GM12878 (cell line): Measurements from ENCODE around the gene CACNG8. TPM values are rescaled to one million over a fixed set of nuclear protein-coding genes. Genes with fewer than 3 reads are reported as not detected.

ENCODE experiments used
- ATAC-seq: fragments of 200-7000 bp; cut with Tn5 transposase; 3 replicates; pipeline ENCODE4 v1.9.1; 2020; ENCODE audit warnings: mild to moderate bottlenecking, moderate library complexity
- BruUV-seq: library from RNA; stranded (reverse); fragments of 400-500 nt; replicated peaks from 2 replicates; lab custom pipeline; 2021; lab: Mats Ljungman, UMichigan
- CTCF ChIA-PET: fragments of 300-600 bp; sonication (Branson Sonifier 250); formaldehyde crosslinking; extraction: SDS; loops from one replicate; lab custom pipeline; 2021; ENCODE audit warnings: inconsistent platforms; lab: Yijun Ruan, JAX
- POLR2A ChIA-PET: fragments of 350-600 bp; formaldehyde crosslinking; extraction: SDS; loops from one replicate; lab custom pipeline; 2021; ENCODE audit warnings: inconsistent platforms; lab: Charles Lee
- RAD21 ChIA-PET: fragments of 300-600 bp; sonication (Branson Sonifier 250); formaldehyde crosslinking; loops from one replicate; lab custom pipeline; 2023; ENCODE audit warnings: antibody characterized with exemption; ENCODE audit not compliant: unreplicated experiment; lab: Charles Lee
- SMC1A ChIA-PET: fragments of 300-600 bp; sonication (Branson Sonifier 250); formaldehyde crosslinking; loops from one replicate; lab custom pipeline; 2023; ENCODE audit not compliant: unreplicated experiment, uncharacterized antibody; lab: Charles Lee
- DNase-seq: peaks from one replicate; pipeline ENCODE4 v3.0.0-alpha.2; 2011; ENCODE audit warnings: low read depth, low spot score
- FAIRE-seq: peaks from 3 replicates; lab custom pipeline; 2011; peaks lifted over from hg19 to GRCh38; lab: Jason Lieb, UNC
- H2AFZ ChIP-seq: 2 replicates; pipeline ENCODE4 v1.6.0; 2011; ENCODE audit warnings: low read depth, low read length, control low read depth; ENCODE audit not compliant: control insufficient read depth
- H3K27ac ChIP-seq: 2 replicates; pipeline ENCODE4 v1.5.1; 2011; ENCODE audit warnings: control low read depth; ENCODE audit not compliant: control insufficient read depth, insufficient read depth
- H3K27me3 ChIP-seq, 2 experiments: replicated peaks in 1 of 2; 2 replicates each; pipeline versions ENCODE4 v1.6.0 to v1.6.1; 2011; ENCODE audit warnings: low read length in 1 of 2; ENCODE audit not compliant: control insufficient read depth in 2 of 2, insufficient read depth in 2 of 2
- H3K36me3 ChIP-seq, 2 experiments: 2 replicates each; pipeline ENCODE4 v1.5.1; 2011; ENCODE audit warnings: low read length in 1 of 2; ENCODE audit not compliant: control insufficient read depth in 2 of 2, insufficient read depth in 2 of 2
- H3K4me1 ChIP-seq: 2 replicates; pipeline ENCODE4 v1.6.1; 2011; ENCODE audit warnings: mild to moderate bottlenecking, low read length, moderate library complexity, mixed read lengths; ENCODE audit not compliant: control insufficient read depth, insufficient read depth
- H3K4me2 ChIP-seq: 2 replicates; pipeline ENCODE4 v1.6.0; 2011; ENCODE audit warnings: control low read depth; ENCODE audit not compliant: control insufficient read depth, insufficient read depth
- H3K4me3 ChIP-seq: fragments of 200-600 bp; sonication (generic); 2 replicates; pipeline ENCODE4 v1.5.1; 2016
- H3K79me2 ChIP-seq: 2 replicates; pipeline ENCODE4 v1.6.0; 2011; ENCODE audit warnings: low read length; ENCODE audit not compliant: control insufficient read depth, insufficient read depth
- H3K9ac ChIP-seq: 2 replicates; pipeline ENCODE4 v1.8.0; 2011; ENCODE audit warnings: low read length, control low read depth, mixed read lengths; ENCODE audit not compliant: control insufficient read depth, insufficient read depth
- H3K9me3 ChIP-seq: replicated peaks from 3 replicates; pipeline ENCODE4 v1.5.1; 2011; ENCODE audit warnings: mild to moderate bottlenecking, low read length; ENCODE audit not compliant: control insufficient read depth, insufficient read depth
- H4K20me1 ChIP-seq: 2 replicates; pipeline ENCODE4 v1.6.0; 2011; ENCODE audit not compliant: control insufficient read depth, insufficient read depth
- CEBPZ ChIP-seq: fragments of 150-350 bp; IDR thresholded peaks from 2 replicates; pipeline ENCODE4 v1.6.1; 2016; ENCODE audit warnings: low read depth, low read length
- DPF2 ChIP-seq: fragments of 450-650 bp; IDR thresholded peaks from 2 replicates; pipeline ENCODE4 v1.6.1; 2017; ENCODE audit warnings: mild to moderate bottlenecking
- GATAD2B ChIP-seq: fragments of 450-650 bp; conservative IDR thresholded peaks from 2 replicates; pipeline ENCODE4 v1.6.1; 2017; ENCODE audit warnings: low read depth, mild to moderate bottlenecking, moderate library complexity
- IRF3 ChIP-seq: fragments of 450-650 bp; IDR thresholded peaks from 2 replicates; pipeline ENCODE4 v1.6.1; 2014; ENCODE audit warnings: mild to moderate bottlenecking
- PAX5 ChIP-seq: IDR thresholded peaks from 2 replicates; pipeline ENCODE4 v1.6.1; 2011; ENCODE audit warnings: low read depth, low read length, borderline replicate concordance
- POLR2A ChIP-seq: IDR thresholded peaks from 2 replicates; pipeline ENCODE4 v1.6.1; 2011; ENCODE audit warnings: low read depth, mild to moderate bottlenecking, low read length
- POLR2AphosphoS5 ChIP-seq: IDR thresholded peaks from 2 replicates; pipeline ENCODE4 v1.6.1; 2011; ENCODE audit warnings: mild to moderate bottlenecking, low read length, inconsistent platforms
- RFX5 ChIP-seq: IDR thresholded peaks from 2 replicates; pipeline ENCODE4 v1.6.1; 2011; ENCODE audit warnings: low read depth, low read length, improper control_type of control experiment
- SIX5 ChIP-seq: IDR thresholded peaks from 2 replicates; pipeline ENCODE4 v1.6.1; 2011; ENCODE audit warnings: mild to moderate bottlenecking, low read depth, low read length, moderate library complexity; ENCODE audit not compliant: severe bottlenecking
- TARDBP ChIP-seq: IDR thresholded peaks from 2 replicates; pipeline ENCODE4 v1.6.1; 2016; ENCODE audit warnings: borderline replicate concordance
- TCF3 ChIP-seq: IDR thresholded peaks from 2 replicates; pipeline ENCODE4 v1.6.1; 2012; ENCODE audit warnings: low read depth, mild to moderate bottlenecking, low read length, borderline replicate concordance; ENCODE audit not compliant: insufficient read depth
- TCF7 ChIP-seq: IDR thresholded peaks from 2 replicates; pipeline ENCODE4 v1.6.1; 2014; ENCODE audit warnings: antibody characterized with exemption, borderline replicate concordance
- ZBTB33 ChIP-seq: fragments of 450-650 bp; IDR thresholded peaks from 2 replicates; pipeline ENCODE4 v1.6.1; 2017; ENCODE audit warnings: mild to moderate bottlenecking
- ZNF687 ChIP-seq: fragments of 450-650 bp; IDR thresholded peaks from 2 replicates; pipeline ENCODE4 v1.6.1; 2017; ENCODE audit warnings: mild to moderate bottlenecking, moderate library complexity
- WGBS: methylation state at CpG from one replicate; pipeline ENCODE4 v1.1.6; 2016; ENCODE audit warnings: low lambda C conversion rate; ENCODE audit not compliant: insufficient replicate concordance, insufficient coverage; ENCODE audit errors: missing lambda C conversion rate; 5-methylcytosine and 5-hydroxymethylcytosine counted together
- in situ Hi-C: fragments of 300-500 bp; cut with MboI; formaldehyde crosslinking; loops from 9 replicates; pipeline ENCODE4 v1.14.3; 2018; ENCODE audit warnings: mixed read lengths
- intact Hi-C: fragments of 100-400 bp; cut with micrococcal nuclease; formaldehyde crosslinking; loops from one replicate; pipeline ENCODE4 v1.14.2; 2022; ENCODE audit not compliant: unreplicated experiment
- polyA plus RNA-seq, 11 experiments: library from polyadenylated mRNA; depleted of rRNA in 4 of 11; unstranded in 6 of 11; stranded (reverse) in 5 of 11; fragments of >200 nt; fragmentation: Nextera tagmentation in 4 of 11; fragmentation: Illumina TruSeq in 1 of 11; extraction: Ambion mirVana in 4 of 11; extraction: Trizol in 1 of 11; gene quantifications; 1 replicate in 1 of 11; 2 replicates in 10 of 11; pipeline versions ENCODE4 v1.2.1 to v1.2.3, GENCODE V29; 2011 to 2016; ENCODE audit warnings: inconsistent platforms in 2 of 11, missing spikeins in 2 of 11, low read depth in 1 of 11
- total RNA-seq, 4 experiments: library from RNA; depleted of rRNA in 3 of 4; stranded (reverse); fragments of >200 nt in 3 of 4; fragmentation: Illumina TruSeq in 1 of 4; extraction: Trizol in 1 of 4; gene quantifications; 2 replicates each; pipeline versions ENCODE4 v1.2.1 to v1.2.3, GENCODE V29; 2013 to 2021

CACNG8 gene
- total and polyA plus RNA-seq, 10 of the 15 experiments (the other 5 are each of a cell fraction or from before 2014, with no cell fraction given) = not detected

GRCh38 chr19:53981376-53981951 is 18.7 kb downstream of the CACNG8 start:
- Histone ChIP-seq H3K79me2 (no peaks in the 10 kb centered on the region), H3K4me2 (no peak overlapping the region), H3K9me3 (no peaks in the 10 kb centered on the region; the same call in 1 of the 3 replicates), H3K4me1 (no peaks in the 10 kb centered on the region), H3K9ac (no peak overlapping the region), H3K27ac (no peak overlapping the region), H3K36me3 (no peaks in the 10 kb centered on the region), H4K20me1 (no peaks in the 10 kb centered on the region), H2AFZ (no peak overlapping the region), H3K27me3 (no peaks in the 10 kb centered on the region), H3K4me3 (no peak overlapping the region)
- WGBS = 66% methylated on average over 12 of the region's 13 CpGs
- FAIRE-seq (no peak), ATAC-seq (no peak), DNase-seq (no peak)
- ChIA-PET POLR2A (no interaction called here), CTCF (no interaction called here), RAD21 (no interaction called here), SMC1A (no interaction called here)
- intact Hi-C loops = no loop called here
- no TSS peak for BruUV-seq
- in situ Hi-C loops = no loop called here
- TF ChIP-seq ZBTB33 = no peak
- no peak for TF ChIP-seq TARDBP
- TF ChIP-seq IRF3 = no peak
- no peak for TF ChIP-seq CEBPZ
- no peak for TF ChIP-seq TCF7
- TF ChIP-seq SIX5 = no peak
- TF ChIP-seq TCF3 = no peak
- TF ChIP-seq POLR2A = no peak
- no peak for TF ChIP-seq ZNF687
- TF ChIP-seq POLR2AphosphoS5 = no peak
- TF ChIP-seq PAX5 = no peak
- TF ChIP-seq GATAD2B = no peak
- TF ChIP-seq RFX5 = no peak
- TF ChIP-seq DPF2 = no peak
